ENCODE data around the gene OCA2.

OCA2 gene

GRCh38 chr15:27833178-27833577 lies 265.9 kb downstream of the OCA2 start:
- H3K4me2 ChIP-seq (ENCODE audit: low read depth, low read length, poor library complexity, severe bottlenecking), result no peak overlapping the region
- H3K4me3 ChIP-seq (ENCODE audit: insufficient read depth, low read length, poor library complexity, severe bottlenecking), result no peak overlapping the region
- no peaks in the 10 kb centered on the region for H3K9me2 ChIP-seq (replicated peaks; ENCODE audit: insufficient read depth, low read length)
- no peaks in the 10 kb centered on the region for H3K79me2 ChIP-seq (ENCODE audit: insufficient read depth, low read length)
- H3K27ac ChIP-seq (ENCODE audit: low read depth, low read length), result no peak overlapping the region
- no peaks in the 10 kb centered on the region for H4K20me1 ChIP-seq (ENCODE audit: low read depth, low read length)
- no peaks in the 10 kb centered on the region for H3F3A ChIP-seq (ENCODE audit: insufficient read depth)
- H3K9me3 ChIP-seq (ENCODE audit: insufficient read depth, low read length), result no peaks in the 10 kb centered on the region
- H2AFZ ChIP-seq (ENCODE audit: low read depth, low read length, severe bottlenecking), result no peak overlapping the region
- H3K36me3 ChIP-seq (ENCODE audit: low read length), result no peaks in the 10 kb centered on the region
- H3K9ac ChIP-seq (ENCODE audit: low read length), result no peak overlapping the region
- H3K27me3 ChIP-seq (ENCODE audit: low read length), result no peaks in the 10 kb centered on the region
- TF ChIP-seq EZH2phosphoT487 (conservative IDR thresholded peaks at IDR 0.05; ENCODE audit: low read length) (no peak), CTCF (IDR thresholded peaks at IDR 0.05; ENCODE audit: insufficient read depth, low read length, poor library complexity, severe bottlenecking) (no peak)

GRCh38 chr15:27832237-27832596 lies 266.9 kb downstream of the OCA2 start:
- Histone ChIP-seq H3K4me2 (ENCODE audit: low read depth, low read length, poor library complexity, severe bottlenecking) (no peak overlapping the region), H3K79me2 (ENCODE audit: insufficient read depth, low read length) (no peaks in the 10 kb centered on the region), H4K20me1 (ENCODE audit: low read depth, low read length) (no peaks in the 10 kb centered on the region), H3K4me3 (ENCODE audit: insufficient read depth, low read length, poor library complexity, severe bottlenecking) (no peak overlapping the region), H3K9me2 (replicated peaks; ENCODE audit: insufficient read depth, low read length) (no peaks in the 10 kb centered on the region), H3K9me3 (ENCODE audit: insufficient read depth, low read length) (no peaks in the 10 kb centered on the region), H3F3A (ENCODE audit: insufficient read depth) (no peaks in the 10 kb centered on the region), H3K9ac (ENCODE audit: low read length) (no peak overlapping the region), H3K36me3 (ENCODE audit: low read length) (no peaks in the 10 kb centered on the region), H3K27me3 (ENCODE audit: low read length) (no peaks in the 10 kb centered on the region), H2AFZ (ENCODE audit: low read depth, low read length, severe bottlenecking) (no peak overlapping the region), H3K27ac (ENCODE audit: low read depth, low read length) (no peak overlapping the region)
- TF ChIP-seq EZH2phosphoT487 (conservative IDR thresholded peaks at IDR 0.05; ENCODE audit: low read length) (no peak), CTCF (IDR thresholded peaks at IDR 0.05; ENCODE audit: insufficient read depth, low read length, poor library complexity, severe bottlenecking) (no peak)

GRCh38 chr15:27831384-27832236 lies 267.5 kb downstream of the OCA2 start:
- Histone ChIP-seq H3K27me3 (ENCODE audit: low read length) (no peaks in the 10 kb centered on the region), H3K9me2 (replicated peaks; ENCODE audit: insufficient read depth, low read length) (no peaks in the 10 kb centered on the region), H3K9me3 (ENCODE audit: insufficient read depth, low read length) (no peaks in the 10 kb centered on the region), H3F3A (ENCODE audit: insufficient read depth) (no peaks in the 10 kb centered on the region), H2AFZ (ENCODE audit: low read depth, low read length, severe bottlenecking) (no peak overlapping the region), H3K36me3 (ENCODE audit: low read length) (no peaks in the 10 kb centered on the region), H3K4me2 (ENCODE audit: low read depth, low read length, poor library complexity, severe bottlenecking) (no peak overlapping the region), H3K79me2 (ENCODE audit: insufficient read depth, low read length) (no peaks in the 10 kb centered on the region), H4K20me1 (ENCODE audit: low read depth, low read length) (no peaks in the 10 kb centered on the region), H3K4me3 (ENCODE audit: insufficient read depth, low read length, poor library complexity, severe bottlenecking) (no peak overlapping the region), H3K9ac (ENCODE audit: low read length) (no peak overlapping the region), H3K27ac (ENCODE audit: low read depth, low read length) (no peak overlapping the region)
- no peak for TF ChIP-seq EZH2phosphoT487 (conservative IDR thresholded peaks at IDR 0.05; ENCODE audit: low read length)
- TF ChIP-seq CTCF (IDR thresholded peaks at IDR 0.05; ENCODE audit: insufficient read depth, low read length, poor library complexity, severe bottlenecking), result no peak
